NCI-H2107 treated with DMSO at 0.1 percent for 48 hours (cell line): ENCODE measurements around the gene B3GNT8.
A peak's percentile ranks its signal among the peaks of the same experiment; 100 is the strongest.
"Not testable (repeated sequence)": the region's sequence is repeated elsewhere in the genome, so short reads cannot be mapped to it uniquely, and the experiment has no call there.

Experiments used
- DNase-seq: peaks from one replicate; lab custom pipeline; 2025; ENCODE audit not compliant: unreplicated experiment; lab: John Stamatoyannopoulos, UW

Gene B3GNT8, protein sequence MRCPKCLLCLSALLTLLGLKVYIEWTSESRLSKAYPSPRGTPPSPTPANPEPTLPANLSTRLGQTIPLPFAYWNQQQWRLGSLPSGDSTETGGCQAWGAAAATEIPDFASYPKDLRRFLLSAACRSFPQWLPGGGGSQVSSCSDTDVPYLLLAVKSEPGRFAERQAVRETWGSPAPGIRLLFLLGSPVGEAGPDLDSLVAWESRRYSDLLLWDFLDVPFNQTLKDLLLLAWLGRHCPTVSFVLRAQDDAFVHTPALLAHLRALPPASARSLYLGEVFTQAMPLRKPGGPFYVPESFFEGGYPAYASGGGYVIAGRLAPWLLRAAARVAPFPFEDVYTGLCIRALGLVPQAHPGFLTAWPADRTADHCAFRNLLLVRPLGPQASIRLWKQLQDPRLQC

DNA sequence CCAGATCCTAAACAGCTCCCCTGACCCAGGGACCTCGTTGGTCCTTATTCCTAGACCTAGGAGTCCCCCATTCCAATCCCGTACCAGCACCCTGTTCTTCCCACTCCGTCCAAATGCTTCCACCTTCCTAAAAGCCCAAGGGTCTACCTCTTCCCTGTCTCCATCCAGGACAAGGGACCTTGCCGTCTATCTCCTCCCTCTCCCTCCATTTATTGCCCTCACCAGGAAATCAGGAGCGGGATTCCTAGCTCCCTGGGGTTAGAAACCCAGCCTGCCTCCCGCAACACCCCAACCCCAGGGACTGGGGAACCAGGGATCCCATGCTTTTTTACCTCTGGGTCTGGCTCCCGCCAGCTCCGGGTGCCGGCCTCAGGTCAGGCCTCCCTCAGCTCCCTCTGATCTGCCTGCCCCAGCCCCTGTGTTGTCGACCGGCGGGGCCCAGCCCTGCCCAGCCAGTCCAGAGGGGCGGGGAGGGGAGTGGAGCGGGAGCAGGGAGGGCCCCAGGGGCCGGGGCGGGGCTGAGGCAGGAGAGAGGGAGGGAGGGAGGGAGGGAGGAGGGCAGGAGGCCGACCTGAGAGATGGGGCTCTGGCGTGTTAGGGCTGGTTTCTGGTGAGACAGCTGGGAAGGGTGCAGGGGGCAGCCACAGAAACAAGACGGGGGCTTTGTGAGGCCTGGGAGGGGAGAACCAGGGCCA, at the start of gene B3GNT8:
TSS of gene B3GNT8 (minus strand) at position 423 of the 695 bp plus-strand sequence. CDS start 596 bp downstream, outside the sequence.
- peak; percentile 62 for DNase-seq

DNA sequence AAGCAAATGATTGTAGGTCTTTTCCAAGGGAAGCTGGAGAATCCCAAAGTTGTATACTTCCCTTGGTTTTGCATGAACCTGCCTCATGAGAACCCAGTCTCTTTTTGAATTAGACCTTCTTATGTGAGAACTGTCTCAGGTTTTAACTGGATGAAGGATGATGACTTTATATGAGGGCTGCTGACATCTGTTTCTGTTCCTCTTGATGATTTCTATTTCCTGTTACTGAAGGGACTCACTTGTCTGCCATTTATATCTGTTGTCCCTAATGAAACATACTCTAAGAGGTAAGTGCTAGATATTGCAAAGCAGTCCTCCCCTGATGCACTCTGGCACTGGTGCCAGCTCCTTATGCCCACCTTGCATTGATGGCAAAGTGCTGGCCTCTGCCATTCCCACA, 49.4 kb upstream of the B3GNT8 start:
- DNase-seq = no peak

DNA sequence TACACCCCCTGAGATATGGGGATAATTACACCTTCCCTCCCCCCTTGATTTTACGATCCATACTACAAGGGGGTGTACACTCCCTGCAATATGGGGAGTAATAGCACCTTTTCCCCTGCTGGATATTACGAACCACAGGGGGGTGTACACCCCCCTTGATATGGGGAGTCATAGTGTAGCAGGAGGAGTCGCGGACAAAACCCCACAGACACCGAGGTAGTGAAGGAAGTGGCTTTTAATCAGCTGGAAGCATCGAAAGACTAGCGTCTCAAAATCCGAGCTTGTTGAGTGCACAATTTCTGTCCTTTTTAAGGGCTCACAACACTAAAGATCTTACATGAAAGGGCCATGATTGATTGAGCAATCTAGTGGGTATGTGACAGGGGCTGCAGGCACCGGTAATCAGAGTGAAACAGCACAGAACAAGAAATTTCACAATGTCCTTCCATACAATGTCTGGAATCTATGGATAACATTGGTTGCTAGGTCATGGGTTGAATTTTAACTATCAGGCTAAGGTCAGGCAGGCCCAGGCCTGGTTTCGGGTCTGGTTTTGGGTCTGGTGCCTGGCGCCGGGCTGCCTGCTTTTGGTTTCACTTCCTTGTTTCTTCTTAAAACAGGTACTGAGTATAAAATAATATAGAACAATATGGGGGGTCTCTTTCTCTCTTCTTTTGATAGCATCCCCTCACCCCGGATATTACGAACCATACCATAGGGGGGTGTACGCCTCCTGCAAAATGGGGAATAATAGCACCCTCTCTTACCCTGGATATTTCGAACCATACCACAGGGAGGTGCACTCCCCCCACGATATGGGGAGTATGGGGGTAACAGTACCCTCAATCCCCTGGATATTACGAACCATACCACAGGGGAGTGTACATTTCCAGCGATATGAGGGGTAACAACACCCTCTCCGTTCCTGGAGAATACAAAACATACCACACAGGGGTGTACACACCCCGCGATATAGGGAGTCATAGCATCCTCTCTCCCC, 36.4 kb upstream of the B3GNT8 start:
- DNase-seq = not testable (repeated sequence)

DNA sequence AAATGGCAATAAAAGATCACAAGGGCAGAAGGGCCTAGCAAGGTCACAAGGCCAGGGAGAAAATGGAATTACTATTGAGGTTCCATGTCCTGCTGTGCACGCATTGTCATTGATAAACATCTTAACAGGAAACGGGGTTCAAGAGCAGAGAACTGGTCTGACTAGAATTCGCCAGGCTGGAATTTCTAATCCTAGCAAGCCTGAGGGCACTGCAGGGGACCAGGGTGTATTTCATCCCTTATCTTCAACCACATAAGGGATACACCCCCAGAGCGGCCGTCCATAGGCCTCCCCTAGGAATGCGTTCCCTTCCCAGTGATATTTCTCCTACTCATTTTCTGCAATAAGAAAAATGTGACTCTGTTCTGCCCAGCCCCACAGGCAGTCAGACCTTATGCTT, 35.3 kb upstream of the B3GNT8 start:
- no peak for DNase-seq

DNA sequence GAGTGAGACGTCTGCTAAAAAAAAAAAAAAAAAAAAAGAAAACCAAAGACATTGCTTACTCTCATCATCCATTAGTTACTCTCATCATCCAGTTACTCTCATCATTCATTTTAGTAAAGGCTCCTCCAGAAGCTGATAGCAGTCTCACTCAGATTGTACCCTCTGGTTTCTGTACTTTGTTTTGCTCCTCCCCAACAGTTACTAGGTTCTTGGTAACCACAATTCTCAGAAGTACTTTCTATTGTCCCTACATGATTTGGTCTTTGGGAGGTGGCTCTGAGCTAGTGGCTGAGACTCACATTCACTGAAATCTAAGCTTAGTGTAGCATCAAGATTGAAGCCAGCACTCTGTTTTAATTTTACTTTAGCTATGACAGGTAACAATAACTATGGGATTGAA, 30.1 kb upstream of the B3GNT8 start:
- no peak for DNase-seq

DNA sequence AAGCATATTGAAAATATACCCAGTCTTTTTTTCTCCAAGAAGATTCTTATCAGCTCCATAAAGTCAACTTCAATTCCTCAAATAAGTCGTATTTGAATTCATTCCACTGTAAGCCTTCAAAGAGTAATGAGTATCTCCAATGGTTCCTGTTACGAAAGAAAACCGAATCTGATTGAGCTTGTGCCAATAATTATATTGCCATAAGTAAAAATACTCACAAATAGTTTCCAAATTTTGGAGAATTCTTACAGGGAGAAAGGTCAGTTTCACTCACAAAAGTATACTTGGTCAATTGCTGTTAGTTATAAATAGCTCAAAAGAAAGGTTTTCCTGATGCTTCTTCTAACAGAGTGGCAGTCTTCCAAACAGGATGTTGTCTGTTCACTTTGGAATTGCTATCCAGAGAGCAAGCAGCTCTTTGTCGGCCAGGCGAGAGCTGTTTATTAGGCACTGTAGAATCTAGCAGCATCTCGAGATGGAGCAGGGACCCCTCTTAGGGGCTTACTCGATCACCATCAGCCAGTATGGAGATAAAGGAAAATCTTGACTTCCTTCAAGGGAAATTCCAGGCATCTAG, 29.3 kb upstream of the B3GNT8 start:
- DNase-seq = no peak

DNA sequence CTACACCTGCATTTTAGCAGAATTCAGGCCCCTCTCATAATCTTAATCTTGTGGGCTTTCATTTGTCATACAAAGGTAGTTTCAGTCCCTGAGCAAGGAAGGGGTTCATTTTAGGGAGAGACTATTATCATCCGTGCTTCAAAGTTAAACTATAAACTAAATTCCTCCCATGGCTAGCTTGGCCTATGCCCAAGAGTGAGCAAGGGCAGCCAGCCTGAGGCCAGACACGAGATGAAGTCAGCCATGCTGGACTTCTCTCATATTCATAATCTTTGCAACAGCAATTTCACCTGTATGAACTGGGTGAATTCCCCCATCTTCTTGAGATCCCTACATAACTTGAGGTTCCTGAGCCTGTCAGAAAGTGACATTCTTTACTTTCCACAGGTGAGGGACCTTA, 28.8 kb upstream of the B3GNT8 start:
- DNase-seq = no peak

DNA sequence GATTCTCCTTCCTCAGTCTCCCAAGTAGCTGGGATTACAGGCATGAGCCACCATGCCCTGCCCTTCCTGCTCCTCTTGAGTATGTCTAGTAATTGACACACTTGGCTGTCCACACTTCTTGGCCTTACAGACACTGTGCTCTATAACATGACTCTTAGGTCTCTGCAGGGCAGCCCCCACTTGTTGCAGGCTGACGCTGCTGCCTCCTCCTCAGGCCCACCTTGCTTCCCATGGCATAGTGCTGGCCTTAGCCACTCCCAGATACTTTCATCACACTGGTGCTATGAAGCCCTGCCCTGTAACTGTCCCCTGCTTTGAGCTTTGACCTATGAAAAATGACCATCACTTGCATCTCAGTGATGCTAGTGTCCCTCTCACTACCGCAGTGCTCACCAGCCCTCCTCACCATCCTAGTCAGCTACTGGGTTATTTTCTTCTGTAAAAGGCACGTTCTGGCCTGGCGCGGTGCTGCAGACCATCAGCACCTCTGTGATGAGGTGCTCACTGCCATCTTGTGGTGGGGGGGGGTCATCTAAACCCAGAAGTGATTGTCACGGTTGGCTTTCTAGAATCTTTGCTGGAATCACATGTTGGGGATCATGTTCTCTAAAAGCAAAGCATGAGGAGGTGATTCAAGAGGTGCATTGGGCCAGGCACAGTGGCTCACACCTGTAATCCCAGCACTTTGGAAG, 25.6 kb upstream of the B3GNT8 start:
- DNase-seq = no peak

DNA sequence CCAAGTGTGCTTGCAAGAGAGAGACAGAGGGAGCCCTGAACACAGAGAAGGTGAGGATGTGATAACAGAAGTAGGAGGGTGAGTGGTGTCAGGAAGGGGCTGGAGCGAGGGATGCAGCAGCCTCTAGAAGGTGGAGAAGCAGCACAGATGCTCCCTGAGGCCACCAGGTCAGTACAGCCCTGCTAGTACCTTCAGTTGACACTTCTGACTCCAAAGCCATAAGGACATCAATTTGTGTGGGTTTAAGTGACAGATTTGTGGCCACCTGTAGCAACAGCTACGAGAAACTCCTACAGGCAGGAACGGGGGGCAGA, 22.6 kb upstream of the B3GNT8 start:
- no peak for DNase-seq

DNA sequence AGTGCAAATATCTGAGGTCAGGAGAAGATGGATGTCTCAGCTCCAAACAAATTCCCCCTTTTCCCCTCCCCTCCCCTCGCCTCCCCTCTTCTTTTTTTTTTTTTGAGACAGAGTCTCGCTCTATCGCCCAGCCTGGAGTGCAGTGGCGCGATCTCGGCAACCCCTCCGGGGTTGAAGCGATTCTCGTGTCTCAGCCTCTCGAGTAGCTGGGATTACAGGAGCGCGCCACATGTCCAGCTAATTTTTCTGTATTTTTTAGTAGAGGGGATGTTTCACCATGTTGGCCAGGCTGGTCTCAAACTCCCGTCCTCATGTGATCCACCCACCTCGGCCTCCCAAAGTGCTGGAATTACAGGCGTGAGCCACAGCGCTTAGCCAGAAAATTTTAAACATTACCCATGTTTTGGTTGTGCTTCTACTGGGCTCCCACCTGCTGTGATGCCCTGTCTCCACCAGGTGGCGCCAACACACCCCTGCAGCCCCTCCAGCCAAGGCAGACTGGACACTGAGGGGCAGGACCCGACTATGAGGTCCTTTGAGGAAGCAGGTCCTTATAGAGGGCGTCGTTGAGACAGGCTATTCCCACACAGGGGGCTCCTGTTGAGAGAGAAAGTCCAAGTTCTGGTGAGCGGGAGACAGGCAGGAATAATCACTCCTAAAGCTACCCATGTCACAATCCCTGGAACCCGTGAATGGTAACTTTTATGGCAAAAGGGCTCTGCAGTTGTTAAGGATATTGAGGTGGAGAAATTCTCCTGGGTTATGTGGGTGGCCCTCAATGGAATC, 22.1 kb upstream of the B3GNT8 start:
- no peak for DNase-seq

DNA sequence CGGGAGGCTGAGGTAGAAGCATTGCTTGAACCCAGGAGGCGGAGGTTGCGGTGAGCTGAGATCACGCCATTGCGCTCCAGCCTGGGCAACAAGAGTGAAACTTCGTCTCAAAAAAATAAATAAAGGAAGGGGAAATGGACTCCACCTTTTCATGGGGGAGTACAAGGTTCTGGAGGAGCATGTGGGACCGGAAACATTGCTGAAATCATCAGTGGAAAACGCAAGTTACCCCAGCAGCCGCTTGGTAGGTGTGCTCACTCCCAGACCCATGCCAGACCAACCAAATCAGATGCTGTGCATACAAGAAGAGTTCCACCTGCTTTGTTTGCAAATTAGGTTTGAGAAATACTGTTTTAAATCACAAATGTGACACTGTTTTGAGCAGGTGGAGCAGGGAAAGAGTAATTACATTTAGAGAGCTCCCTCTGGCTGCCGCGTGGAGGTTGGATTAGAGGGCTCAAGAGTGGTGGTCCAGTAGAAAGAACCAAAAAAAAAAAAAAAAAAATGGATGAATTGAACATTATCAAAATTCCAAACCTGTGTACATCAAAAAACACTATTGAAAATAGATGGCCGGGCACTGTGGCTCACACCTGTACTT, 20.7 kb upstream of the B3GNT8 start:
- no peak for DNase-seq

DNA sequence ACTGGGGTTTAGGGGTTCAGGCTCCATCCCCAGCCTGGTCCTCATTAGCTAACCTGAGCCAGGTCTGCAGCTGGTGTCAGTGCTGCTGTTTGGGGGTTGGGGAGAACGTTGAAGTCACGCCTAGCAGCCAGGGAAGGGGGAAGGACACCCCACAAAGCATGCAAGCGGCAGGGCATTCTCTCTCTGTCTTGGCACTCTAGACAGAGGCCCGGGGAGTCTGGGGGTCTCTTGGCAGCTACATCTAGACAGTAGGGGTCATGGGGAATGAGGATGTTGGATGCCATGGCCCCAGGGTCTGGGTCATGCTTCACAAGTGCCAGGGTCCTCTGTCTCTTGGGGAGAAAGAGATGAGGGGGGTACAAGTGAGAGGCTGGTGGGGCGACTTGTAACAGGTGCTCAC, 18.4 kb upstream of the B3GNT8 start:
- no peak for DNase-seq

DNA sequence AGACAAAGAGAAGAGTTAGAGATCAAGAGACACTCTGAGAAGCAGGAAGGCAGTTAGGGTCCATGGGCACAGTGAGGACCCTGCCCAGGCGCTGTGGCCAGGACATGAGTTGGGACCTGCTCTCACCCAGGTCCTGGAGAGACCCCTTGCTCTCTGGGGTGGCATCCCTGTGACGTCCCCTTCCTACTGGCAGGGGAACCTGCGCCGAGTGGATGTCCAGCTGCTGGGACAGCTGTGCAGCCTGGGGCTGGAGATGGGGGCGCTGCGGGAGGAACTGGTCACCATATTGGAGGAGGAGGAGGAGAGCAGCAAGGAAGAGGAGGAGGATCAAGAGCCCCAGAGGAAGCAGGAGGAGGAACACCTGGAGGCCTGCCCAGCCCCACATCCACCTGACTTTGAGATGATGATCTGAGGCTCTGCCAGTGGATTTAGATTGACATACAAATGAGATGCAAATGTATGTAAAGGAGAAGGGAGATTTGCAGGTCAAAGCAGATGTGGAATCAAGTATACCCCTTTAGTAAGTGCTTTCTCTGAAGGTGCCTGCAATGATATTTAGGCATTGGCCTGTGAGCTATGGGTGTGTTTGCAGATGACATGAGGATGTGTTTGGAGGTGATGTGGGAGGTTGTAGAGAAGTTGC, 16.8 kb upstream of the B3GNT8 start:
- DNase-seq = no peak

DNA sequence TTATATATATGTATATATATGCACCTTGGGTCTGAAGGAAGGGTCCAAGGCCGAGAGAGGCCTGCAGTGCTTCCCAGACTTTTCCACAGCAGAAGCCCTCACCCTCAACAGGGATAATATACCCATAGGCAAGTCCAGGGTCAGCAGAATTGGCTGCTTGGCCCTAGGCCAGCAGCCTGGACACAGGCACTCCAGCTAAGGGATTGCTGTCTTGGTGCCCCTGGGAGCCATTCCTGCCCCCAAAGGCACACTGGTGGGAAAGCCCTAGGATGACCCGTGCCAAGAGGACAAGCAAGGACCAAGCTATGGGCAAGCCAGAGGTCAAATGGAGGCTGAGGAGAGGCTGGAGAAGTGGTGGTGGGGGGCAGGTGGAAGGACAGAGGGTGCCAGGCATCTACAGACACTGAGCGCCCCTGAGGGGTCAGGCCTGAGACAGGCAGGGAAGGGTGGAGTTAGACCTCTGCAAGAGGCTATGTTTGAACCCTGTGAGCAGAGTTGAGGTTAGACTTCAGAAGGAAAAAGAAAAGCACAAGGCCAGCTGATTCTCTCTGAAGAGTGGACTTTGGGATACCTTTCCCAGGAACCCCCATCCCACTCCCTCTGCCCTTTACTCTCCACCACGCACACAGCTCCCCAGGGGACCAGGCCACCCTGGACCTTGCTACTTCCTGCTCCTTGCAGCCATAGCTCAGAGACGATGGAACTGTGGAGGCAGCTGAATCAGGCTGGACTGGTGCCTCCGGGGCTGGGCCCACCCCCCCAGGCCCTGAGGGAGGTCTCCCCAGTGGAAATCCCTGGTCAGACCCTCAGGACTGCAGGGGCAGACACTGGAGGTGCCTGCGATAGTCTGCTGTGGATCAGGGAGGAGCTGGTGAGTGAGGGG, 15.5 kb upstream of the B3GNT8 start, which contains the start of gene ERICH4:
TSS of gene ERICH4 (plus strand) at position 684 of the 883 bp plus-strand sequence. CDS start at position 698, 14 bp downstream.
- DNase-seq = no peak

DNA sequence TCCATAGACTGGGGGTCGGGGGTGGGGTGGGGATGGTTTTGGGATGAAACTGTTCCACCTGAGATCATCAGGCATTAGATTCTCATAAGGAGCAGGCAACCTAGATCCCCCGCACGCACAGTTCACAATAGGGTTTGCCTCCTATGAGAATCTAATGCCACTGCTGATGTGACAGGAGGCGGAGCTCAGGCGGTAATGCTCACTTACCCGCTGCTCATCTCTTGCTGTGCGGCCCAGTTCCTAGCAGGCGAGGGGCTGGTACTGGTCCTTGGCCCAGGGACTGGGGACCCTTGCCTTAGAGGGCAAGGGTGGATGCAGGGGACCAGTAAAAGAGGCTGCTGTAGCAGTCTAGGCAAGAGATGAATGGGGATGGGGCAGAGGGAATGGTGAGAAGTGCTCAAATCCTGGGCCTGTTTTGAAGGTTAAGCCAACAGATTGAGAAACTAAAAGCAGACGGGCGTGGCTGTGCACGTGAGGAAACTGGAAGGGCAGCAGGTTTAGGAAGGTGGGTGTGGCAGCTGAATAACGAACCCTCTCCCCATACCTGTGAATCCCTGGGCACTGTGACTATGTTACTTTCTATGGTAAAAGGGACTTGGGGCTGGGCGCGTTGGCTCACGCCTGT, 14.3 kb upstream of the B3GNT8 start:
- DNase-seq = no peak

DNA sequence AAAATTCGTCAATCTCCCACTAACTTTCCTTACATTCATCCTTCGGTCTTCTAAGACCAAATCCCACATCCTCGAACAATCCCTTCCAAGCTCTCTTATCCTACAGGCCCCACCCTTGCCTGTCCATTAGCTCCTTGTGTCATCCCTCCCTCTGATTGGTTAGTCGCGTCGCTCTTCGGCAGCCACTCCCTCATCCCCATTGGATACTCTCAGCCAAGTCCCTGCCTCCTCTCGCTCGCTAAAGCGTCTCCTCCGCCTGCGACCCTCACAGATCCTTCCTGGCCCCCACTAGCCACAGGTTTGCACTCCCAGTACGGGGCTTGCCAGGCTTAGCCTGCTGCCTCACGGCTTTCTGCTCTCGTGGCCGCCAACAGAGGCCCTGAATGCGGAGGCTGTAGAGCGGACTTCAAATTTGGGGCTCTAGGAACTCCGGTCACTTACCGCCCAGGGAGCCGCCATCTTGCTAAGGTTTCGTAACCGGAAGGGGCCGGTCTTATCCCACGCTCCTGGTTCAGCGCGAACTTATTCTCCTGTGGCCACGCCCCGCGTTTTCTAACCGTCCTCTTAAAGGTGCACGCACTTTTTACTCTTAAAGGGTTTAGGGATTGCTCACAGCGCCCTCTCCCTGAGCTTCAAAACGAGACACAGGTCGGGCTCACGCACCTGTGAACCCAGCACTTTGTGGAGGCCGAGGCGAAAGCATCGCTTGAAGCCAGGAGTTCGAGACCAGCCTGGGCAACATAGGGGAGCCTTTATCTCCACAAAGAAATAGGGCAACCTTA, 12.5 kb upstream of the B3GNT8 start, which contains the start of gene DMAC2:
TSS of gene DMAC2 (minus strand) at position 472 of the 782 bp plus-strand sequence. CDS start at position 459, 13 bp downstream.
- peak; percentile 91 for DNase-seq
